Measurements from ENCODE around the gene AP1G2. TPM values are rescaled to one million over a fixed set of nuclear protein-coding genes. Genes with fewer than 3 reads are reported as not detected.

AP1G2 gene
- total and polyA plus RNA-seq, 2 of the 13 experiments (the other 11 are each of a cell fraction or from before 2014, with no cell fraction given), result 96.9 to 611 TPM

DNA sequence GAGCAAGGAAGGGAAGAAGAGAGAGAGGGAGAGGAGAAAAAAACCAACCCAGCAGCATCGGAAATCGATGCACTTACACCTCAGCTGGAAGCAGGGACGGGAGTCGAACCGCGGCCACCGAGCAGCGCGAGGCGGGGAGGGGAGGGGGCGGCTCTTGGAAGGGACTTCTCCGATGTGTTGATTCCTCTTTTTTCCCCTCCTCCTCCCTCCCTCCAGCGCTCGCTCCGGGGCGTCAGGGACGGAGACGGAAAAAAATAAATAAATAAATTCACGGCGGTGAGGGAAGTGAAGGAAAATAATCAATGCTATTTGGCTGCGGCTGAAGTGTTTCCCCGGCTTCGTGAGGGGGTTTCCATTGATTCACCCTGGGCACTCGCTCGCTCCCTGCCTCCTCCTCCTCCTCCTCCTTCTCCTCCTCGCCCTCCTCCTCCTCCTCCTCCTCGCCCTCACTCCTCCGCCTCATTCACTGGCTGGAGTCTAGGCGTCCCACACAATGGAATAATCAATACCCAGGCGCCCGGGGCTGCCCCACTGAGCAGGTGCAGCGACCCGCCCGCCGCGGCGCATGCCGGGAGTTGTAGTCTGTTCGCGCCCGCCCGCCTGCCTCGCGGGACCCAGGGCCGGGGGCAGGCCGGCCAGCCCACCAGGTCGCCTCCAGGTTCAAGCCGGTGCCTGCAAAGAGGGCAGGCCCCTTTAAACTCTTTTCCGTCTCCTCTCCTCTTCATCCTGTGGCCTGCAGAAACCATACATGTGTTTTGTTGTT is 16.1 kb downstream of the AP1G2 start, which contains the start of gene ZFHX2 (continued):
- TF ChIP-seq, protein P1, sequence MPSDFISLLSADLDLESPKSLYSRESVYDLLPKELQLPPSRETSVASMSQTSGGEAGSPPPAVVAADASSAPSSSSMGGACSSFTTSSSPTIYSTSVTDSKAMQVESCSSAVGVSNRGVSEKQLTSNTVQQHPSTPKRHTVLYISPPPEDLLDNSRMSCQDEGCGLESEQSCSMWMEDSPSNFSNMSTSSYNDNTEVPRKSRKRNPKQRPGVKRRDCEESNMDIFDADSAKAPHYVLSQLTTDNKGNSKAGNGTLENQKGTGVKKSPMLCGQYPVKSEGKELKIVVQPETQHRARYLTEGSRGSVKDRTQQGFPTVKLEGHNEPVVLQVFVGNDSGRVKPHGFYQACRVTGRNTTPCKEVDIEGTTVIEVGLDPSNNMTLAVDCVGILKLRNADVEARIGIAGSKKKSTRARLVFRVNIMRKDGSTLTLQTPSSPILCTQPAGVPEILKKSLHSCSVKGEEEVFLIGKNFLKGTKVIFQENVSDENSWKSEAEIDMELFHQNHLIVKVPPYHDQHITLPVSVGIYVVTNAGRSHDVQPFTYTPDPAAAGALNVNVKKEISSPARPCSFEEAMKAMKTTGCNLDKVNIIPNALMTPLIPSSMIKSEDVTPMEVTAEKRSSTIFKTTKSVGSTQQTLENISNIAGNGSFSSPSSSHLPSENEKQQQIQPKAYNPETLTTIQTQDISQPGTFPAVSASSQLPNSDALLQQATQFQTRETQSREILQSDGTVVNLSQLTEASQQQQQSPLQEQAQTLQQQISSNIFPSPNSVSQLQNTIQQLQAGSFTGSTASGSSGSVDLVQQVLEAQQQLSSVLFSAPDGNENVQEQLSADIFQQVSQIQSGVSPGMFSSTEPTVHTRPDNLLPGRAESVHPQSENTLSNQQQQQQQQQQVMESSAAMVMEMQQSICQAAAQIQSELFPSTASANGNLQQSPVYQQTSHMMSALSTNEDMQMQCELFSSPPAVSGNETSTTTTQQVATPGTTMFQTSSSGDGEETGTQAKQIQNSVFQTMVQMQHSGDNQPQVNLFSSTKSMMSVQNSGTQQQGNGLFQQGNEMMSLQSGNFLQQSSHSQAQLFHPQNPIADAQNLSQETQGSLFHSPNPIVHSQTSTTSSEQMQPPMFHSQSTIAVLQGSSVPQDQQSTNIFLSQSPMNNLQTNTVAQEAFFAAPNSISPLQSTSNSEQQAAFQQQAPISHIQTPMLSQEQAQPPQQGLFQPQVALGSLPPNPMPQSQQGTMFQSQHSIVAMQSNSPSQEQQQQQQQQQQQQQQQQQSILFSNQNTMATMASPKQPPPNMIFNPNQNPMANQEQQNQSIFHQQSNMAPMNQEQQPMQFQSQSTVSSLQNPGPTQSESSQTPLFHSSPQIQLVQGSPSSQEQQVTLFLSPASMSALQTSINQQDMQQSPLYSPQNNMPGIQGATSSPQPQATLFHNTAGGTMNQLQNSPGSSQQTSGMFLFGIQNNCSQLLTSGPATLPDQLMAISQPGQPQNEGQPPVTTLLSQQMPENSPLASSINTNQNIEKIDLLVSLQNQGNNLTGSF (CRISPR knock-in tag; IDR thresholded peaks at IDR 0.05), result peak; percentile 85; the same call in 1 of the 2 replicates
- TF ChIP-seq ZNF232 (CRISPR knock-in tag; IDR thresholded peaks at IDR 0.05; ENCODE audit: borderline replicate concordance) (peak; percentile 87; the same call in 1 of the 2 replicates), ATAD3A (CRISPR knock-in tag; IDR thresholded peaks at IDR 0.05) (peak; percentile 61; the same call in 1 of the 2 replicates), THYN1 (CRISPR knock-in tag; IDR thresholded peaks at IDR 0.05; ENCODE audit: borderline replicate concordance, low read depth) (0 out of 2 replicates have a peak, but pooled peaks have one; percentile 55)
- TF ChIP-seq, protein P2, sequence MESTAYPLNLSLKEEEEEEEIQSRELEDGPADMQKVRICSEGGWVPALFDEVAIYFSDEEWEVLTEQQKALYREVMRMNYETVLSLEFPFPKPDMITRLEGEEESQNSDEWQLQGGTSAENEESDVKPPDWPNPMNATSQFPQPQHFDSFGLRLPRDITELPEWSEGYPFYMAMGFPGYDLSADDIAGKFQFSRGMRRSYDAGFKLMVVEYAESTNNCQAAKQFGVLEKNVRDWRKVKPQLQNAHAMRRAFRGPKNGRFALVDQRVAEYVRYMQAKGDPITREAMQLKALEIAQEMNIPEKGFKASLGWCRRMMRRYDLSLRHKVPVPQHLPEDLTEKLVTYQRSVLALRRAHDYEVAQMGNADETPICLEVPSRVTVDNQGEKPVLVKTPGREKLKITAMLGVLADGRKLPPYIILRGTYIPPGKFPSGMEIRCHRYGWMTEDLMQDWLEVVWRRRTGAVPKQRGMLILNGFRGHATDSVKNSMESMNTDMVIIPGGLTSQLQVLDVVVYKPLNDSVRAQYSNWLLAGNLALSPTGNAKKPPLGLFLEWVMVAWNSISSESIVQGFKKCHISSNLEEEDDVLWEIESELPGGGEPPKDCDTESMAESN (CRISPR knock-in tag; conservative IDR thresholded peaks at IDR 0.05), result peak; percentile 91
- TF ChIP-seq, protein P3, sequence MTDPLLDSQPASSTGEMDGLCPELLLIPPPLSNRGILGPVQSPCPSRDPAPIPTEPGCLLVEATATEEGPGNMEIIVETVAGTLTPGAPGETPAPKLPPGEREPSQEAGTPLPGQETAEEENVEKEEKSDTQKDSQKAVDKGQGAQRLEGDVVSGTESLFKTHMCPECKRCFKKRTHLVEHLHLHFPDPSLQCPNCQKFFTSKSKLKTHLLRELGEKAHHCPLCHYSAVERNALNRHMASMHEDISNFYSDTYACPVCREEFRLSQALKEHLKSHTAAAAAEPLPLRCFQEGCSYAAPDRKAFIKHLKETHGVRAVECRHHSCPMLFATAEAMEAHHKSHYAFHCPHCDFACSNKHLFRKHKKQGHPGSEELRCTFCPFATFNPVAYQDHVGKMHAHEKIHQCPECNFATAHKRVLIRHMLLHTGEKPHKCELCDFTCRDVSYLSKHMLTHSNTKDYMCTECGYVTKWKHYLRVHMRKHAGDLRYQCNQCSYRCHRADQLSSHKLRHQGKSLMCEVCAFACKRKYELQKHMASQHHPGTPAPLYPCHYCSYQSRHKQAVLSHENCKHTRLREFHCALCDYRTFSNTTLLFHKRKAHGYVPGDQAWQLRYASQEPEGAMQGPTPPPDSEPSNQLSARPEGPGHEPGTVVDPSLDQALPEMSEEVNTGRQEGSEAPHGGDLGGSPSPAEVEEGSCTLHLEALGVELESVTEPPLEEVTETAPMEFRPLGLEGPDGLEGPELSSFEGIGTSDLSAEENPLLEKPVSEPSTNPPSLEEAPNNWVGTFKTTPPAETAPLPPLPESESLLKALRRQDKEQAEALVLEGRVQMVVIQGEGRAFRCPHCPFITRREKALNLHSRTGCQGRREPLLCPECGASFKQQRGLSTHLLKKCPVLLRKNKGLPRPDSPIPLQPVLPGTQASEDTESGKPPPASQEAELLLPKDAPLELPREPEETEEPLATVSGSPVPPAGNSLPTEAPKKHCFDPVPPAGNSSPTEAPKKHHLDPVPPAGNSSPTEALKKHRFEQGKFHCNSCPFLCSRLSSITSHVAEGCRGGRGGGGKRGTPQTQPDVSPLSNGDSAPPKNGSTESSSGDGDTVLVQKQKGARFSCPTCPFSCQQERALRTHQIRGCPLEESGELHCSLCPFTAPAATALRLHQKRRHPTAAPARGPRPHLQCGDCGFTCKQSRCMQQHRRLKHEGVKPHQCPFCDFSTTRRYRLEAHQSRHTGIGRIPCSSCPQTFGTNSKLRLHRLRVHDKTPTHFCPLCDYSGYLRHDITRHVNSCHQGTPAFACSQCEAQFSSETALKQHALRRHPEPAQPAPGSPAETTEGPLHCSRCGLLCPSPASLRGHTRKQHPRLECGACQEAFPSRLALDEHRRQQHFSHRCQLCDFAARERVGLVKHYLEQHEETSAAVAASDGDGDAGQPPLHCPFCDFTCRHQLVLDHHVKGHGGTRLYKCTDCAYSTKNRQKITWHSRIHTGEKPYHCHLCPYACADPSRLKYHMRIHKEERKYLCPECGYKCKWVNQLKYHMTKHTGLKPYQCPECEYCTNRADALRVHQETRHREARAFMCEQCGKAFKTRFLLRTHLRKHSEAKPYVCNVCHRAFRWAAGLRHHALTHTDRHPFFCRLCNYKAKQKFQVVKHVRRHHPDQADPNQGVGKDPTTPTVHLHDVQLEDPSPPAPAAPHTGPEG (CRISPR knock-in tag; IDR thresholded peaks at IDR 0.05), result peak; percentile 98
- TF ChIP-seq, protein P4, sequence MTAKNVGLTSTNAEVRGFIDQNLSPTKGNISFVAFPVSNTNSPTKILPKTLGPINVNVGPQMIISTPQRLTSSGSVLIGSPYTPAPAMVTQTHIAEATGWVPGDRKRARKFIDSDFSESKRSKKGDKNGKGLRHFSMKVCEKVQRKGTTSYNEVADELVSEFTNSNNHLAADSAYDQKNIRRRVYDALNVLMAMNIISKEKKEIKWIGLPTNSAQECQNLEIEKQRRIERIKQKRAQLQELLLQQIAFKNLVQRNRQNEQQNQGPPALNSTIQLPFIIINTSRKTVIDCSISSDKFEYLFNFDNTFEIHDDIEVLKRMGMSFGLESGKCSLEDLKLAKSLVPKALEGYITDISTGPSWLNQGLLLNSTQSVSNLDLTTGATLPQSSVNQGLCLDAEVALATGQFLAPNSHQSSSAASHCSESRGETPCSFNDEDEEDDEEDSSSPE (CRISPR knock-in tag; IDR thresholded peaks at IDR 0.05), result peak; percentile 78
- TF ChIP-seq, protein P5, sequence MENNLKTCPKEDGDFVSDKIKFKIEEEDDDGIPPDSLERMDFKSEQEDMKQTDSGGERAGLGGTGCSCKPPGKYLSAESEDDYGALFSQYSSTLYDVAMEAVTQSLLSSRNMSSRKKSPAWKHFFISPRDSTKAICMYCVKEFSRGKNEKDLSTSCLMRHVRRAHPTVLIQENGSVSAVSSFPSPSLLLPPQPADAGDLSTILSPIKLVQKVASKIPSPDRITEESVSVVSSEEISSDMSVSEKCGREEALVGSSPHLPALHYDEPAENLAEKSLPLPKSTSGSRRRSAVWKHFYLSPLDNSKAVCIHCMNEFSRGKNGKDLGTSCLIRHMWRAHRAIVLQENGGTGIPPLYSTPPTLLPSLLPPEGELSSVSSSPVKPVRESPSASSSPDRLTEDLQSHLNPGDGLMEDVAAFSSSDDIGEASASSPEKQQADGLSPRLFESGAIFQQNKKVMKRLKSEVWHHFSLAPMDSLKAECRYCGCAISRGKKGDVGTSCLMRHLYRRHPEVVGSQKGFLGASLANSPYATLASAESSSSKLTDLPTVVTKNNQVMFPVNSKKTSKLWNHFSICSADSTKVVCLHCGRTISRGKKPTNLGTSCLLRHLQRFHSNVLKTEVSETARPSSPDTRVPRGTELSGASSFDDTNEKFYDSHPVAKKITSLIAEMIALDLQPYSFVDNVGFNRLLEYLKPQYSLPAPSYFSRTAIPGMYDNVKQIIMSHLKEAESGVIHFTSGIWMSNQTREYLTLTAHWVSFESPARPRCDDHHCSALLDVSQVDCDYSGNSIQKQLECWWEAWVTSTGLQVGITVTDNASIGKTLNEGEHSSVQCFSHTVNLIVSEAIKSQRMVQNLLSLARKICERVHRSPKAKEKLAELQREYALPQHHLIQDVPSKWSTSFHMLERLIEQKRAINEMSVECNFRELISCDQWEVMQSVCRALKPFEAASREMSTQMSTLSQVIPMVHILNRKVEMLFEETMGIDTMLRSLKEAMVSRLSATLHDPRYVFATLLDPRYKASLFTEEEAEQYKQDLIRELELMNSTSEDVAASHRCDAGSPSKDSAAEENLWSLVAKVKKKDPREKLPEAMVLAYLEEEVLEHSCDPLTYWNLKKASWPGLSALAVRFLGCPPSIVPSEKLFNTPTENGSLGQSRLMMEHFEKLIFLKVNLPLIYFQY (CRISPR knock-in tag; IDR thresholded peaks at IDR 0.05; ENCODE audit: borderline replicate concordance), result peak; percentile 68; the same call in 1 of the 2 replicates
